GM19372 (cell line): Measurements from ENCODE around the gene PRKAR1B.
A peak's percentile ranks its signal among the peaks of the same experiment; 100 is the strongest.

Experiments
- ATAC-seq: cut with Tn5 transposase; IDR thresholded peaks from one replicate; pipeline ENCODE4 v1.9.1; 2021; ENCODE audit warnings: mild to moderate bottlenecking, low read depth, moderate library complexity; ENCODE audit not compliant: unreplicated experiment

The PRKAR1B gene

GRCh38 chr7:727104-727805, at the start of gene PRKAR1B:
Gene PRKAR1B (minus strand): TSS chr7:727281. CDS start chr7:711505, 15,776 bp downstream.
- peak; percentile 42 for ATAC-seq

GRCh38 chr7:776381-776780, 49.3 kb upstream of the PRKAR1B start:
- no peak for ATAC-seq

GRCh38 chr7:774161-775109, 47.4 kb upstream of the PRKAR1B start:
- ATAC-seq: no peak

GRCh38 chr7:773622-773915, 46.5 kb upstream of the PRKAR1B start:
- no peak for ATAC-seq

- no peak for ATAC-seq
Observed at GRCh38 chr7:772861-773621, 46.0 kb upstream of the PRKAR1B start.

- no peak for ATAC-seq
Observed at GRCh38 chr7:772392-772791, 45.3 kb upstream of the PRKAR1B start.

GRCh38 chr7:772005-772294, 44.9 kb upstream of the PRKAR1B start:
- ATAC-seq: no peak

- no peak for ATAC-seq
Observed at GRCh38 chr7:771234-772004, 44.3 kb upstream of the PRKAR1B start.

GRCh38 chr7:770741-771166, 43.7 kb upstream of the PRKAR1B start:
- ATAC-seq: no peak

- no peak for ATAC-seq
Observed at GRCh38 chr7:770336-770735, 43.3 kb upstream of the PRKAR1B start.

GRCh38 chr7:768881-769504, 41.9 kb upstream of the PRKAR1B start:
- no peak for ATAC-seq

GRCh38 chr7:767941-768731, 41.1 kb upstream of the PRKAR1B start:
- ATAC-seq: no peak

GRCh38 chr7:767580-767940, 40.5 kb upstream of the PRKAR1B start:
- ATAC-seq: no peak

GRCh38 chr7:765383-765782, 38.3 kb upstream of the PRKAR1B start:
- no peak for ATAC-seq

- no peak for ATAC-seq
Observed at GRCh38 chr7:763762-764161, 36.7 kb upstream of the PRKAR1B start.

- no peak for ATAC-seq
Observed at GRCh38 chr7:762885-763284, 35.8 kb upstream of the PRKAR1B start.

GRCh38 chr7:761631-762030, 34.5 kb upstream of the PRKAR1B start:
- ATAC-seq: no peak

- no peak for ATAC-seq
Observed at GRCh38 chr7:761101-761500, 34.0 kb upstream of the PRKAR1B start.

GRCh38 chr7:760006-760405, 32.9 kb upstream of the PRKAR1B start:
- ATAC-seq: no peak
